NB4 (cell line): ENCODE measurements around the gene ADAMTSL3.
A peak's percentile ranks its signal among the peaks of the same experiment; 100 is the strongest.

Source experiments
- DNase-seq: peaks from one replicate; pipeline ENCODE4 v3.0.0; 2010; ENCODE audit warnings: low read depth
- H3K4me3 ChIP-seq: one replicate; pipeline ENCODE4 v1.5.1; 2011; ENCODE audit warnings: mild to moderate bottlenecking, low read depth, low read length, moderate library complexity
- CTCF ChIP-seq: IDR thresholded peaks from one replicate; pipeline ENCODE4 v1.5.1; 2012; ENCODE audit warnings: low read depth, low read length
- MYC ChIP-seq: IDR thresholded peaks from 2 replicates; pipeline ENCODE4 v1.6.1; 2011; ENCODE audit warnings: low read depth, low read length
- POLR2A ChIP-seq: IDR thresholded peaks from 2 replicates; pipeline ENCODE4 v1.6.1; 2011; ENCODE audit warnings: mild to moderate bottlenecking; ENCODE audit not compliant: insufficient read length; ENCODE audit errors: extremely low read depth
- TF ChIP-seq, protein P1 (sequence below): IDR thresholded peaks from 2 replicates; pipeline ENCODE4 v1.6.1; 2011; ENCODE audit warnings: low read depth, low read length

Gene ADAMTSL3

DNA sequence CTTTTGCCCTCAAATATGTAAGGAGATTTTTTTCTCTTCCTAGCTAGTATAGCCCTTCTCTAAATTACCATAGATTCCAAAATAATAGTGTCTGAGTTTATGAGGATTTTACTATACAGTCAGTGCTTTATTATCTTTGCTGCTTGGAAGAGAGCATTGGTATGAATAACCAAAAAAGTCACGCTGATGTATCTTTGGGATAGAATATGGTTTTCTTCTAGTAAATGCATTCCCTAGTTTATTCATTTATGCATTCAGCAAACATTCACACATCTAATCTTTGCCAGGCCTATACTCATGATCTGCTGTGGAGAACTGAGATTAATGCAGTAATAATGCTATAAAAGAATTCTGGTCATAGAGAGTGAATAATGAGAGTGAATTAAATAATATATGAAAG lies 356.3 kb downstream of the ADAMTSL3 start:
- TF ChIP-seq CTCF (no peak), MYC (no peak), POLR2A (no peak)
- TF ChIP-seq, protein P1, sequence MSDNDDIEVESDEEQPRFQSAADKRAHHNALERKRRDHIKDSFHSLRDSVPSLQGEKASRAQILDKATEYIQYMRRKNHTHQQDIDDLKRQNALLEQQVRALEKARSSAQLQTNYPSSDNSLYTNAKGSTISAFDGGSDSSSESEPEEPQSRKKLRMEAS, result no peak
- DNase-seq, result no peak
- H3K4me3 ChIP-seq, result no peak overlapping the region

DNA sequence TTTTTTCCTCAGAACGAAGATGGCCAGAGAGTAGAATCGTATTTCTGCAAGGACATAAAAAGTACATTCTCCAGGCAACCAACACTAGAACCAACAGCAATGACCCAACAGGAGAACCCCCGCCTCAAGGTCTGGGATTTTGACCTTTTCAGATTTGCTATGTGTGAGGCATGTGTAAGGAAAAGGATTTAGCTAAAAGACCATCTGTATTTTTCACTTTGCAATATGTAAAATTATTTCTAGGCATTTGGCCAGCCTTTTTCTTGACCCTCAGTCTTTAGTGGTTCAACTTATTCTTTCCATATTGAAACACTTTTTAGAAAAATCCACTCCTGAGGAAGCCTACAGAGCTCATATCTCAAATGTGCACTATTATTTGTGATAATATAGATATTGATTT lies 362.4 kb downstream of the ADAMTSL3 start:
- DNase-seq, result no peak
- TF ChIP-seq, protein P1, result no peak
- no peak for TF ChIP-seq CTCF
- TF ChIP-seq MYC, result no peak
- TF ChIP-seq POLR2A, result no peak

GRCh38 chr15:84022516-84022915 lies 368.6 kb downstream of the ADAMTSL3 start:
- TF ChIP-seq MYC, result no peak
- TF ChIP-seq CTCF, result no peak
- no peak for TF ChIP-seq POLR2A
- TF ChIP-seq, protein P1, result no peak
- no peak for DNase-seq

More for the DNA sequence above, 362.4 kb downstream of the ADAMTSL3 start:
- no peak overlapping the region for H3K4me3 ChIP-seq

DNA sequence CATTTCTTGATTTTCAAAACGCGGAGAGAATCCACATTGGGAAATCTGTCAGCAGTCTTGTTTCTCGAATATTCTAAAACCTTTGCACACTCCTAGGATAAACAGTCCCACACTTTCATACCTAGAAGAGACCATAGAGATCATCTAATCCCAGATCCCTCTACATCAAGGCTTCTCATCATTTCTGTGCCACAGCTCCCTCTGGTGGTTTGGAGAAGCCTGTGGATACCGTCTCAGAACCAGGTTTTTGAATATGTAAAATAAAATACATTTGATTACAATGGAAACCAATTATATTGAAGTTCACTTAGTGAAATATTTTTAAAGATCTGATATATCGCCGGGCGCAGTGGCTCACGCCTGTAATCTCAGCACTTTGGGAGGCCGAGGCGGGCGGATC lies 369.7 kb downstream of the ADAMTSL3 start:
- DNase-seq, result peak; percentile 50
- H3K4me3 ChIP-seq, result no peak overlapping the region
- TF ChIP-seq, protein P1, result no peak
- TF ChIP-seq CTCF, result peak; percentile 85

More at GRCh38 chr15:84022516-84022915, 368.6 kb downstream of the ADAMTSL3 start:
- no peak overlapping the region for H3K4me3 ChIP-seq

DNA sequence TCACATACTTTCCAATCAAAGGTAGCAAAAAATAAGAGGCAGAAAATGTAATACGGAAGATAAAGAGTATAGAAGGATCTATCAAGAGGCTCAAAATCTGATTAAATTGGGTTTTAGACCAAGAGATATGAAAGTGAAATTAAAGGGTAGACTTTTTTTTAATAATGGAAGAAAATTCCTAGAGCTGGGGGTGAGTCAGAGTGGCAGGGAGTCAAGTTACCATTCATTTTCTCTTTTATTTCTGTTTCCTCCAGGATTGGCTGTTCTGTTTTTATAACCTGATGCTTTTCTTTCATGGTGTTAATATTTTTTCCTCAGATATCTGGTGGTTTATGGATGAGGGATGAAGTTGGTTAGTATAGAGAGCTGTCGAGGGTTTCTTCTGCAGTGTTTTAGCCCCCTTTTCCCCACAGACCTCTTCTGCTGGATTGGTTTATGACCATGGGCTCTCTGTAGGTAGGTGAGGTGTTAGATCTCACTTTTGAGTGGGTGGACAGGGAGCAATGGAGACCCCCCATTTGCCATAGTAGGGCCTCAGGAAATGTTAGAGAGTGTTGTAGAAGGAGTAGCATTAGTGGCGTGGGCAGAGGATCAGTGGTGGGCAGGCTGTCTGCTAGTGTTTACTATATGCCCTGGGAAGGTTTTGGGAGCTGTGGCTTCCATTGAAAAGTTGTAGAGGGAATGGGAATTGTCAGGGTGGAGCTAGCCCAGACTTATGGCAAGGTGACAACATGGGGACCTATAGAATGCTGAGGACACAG lies 380.1 kb downstream of the ADAMTSL3 start:
- no peak for TF ChIP-seq POLR2A
- TF ChIP-seq, protein P1, result no peak
- TF ChIP-seq MYC, result no peak
- no peak for TF ChIP-seq CTCF
- H3K4me3 ChIP-seq, result no peak overlapping the region
- DNase-seq, result no peak
